Endothelial cell of umbilical vein (primary cell): ENCODE results near the gene PRM1. TPM values are rescaled to one million over a fixed set of nuclear protein-coding genes. Genes with fewer than 3 reads are reported as not detected.

Source experiments
- BruUV-seq: library from RNA; stranded (reverse); fragments of 400-500 nt; replicated peaks from 2 replicates; lab custom pipeline; 2021; lab: Mats Ljungman, UMichigan
- CTCF ChIA-PET: fragments of 300-600, 350-600 bp; sonication (Branson Sonifier 250); formaldehyde crosslinking; loops from one replicate; lab custom pipeline; 2021; ENCODE audit warnings: antibody characterized with exemption, inconsistent platforms; lab: Charles Lee
- POLR2A ChIA-PET: fragments of 300-600, 350-600 bp; sonication (Branson Sonifier 250); formaldehyde crosslinking; loops from one replicate; lab custom pipeline; 2021; ENCODE audit warnings: antibody characterized with exemption, inconsistent platforms; lab: Charles Lee
- DNase-seq: peaks from one replicate; pipeline ENCODE4 v3.0.0-alpha.2; 2011; ENCODE audit warnings: low read depth, low spot score
- FAIRE-seq: peaks from 2 replicates; lab custom pipeline; 2011; peaks lifted over from hg19 to GRCh38; lab: Jason Lieb, UNC
- H2AFZ ChIP-seq: 2 replicates; pipeline ENCODE4 v1.6.0; 2012; ENCODE audit warnings: low read depth, low read length, control low read depth, inconsistent platforms
- H3K27ac ChIP-seq: 2 replicates; pipeline ENCODE4 v1.5.1; 2011; ENCODE audit warnings: low read depth, mild to moderate bottlenecking, control low read depth, low read length, moderate library complexity; ENCODE audit not compliant: insufficient read depth
- H3K27me3 ChIP-seq, 2 experiments: 2 replicates each; pipeline versions ENCODE4 v1.6.0 to v1.6.1; 2011; ENCODE audit warnings: low read length in 2 of 2, mixed read lengths in 1 of 2; ENCODE audit not compliant: control insufficient read depth in 2 of 2, insufficient read depth in 2 of 2
- H3K36me3 ChIP-seq, 2 experiments: 2 replicates in 1 of 2; 3 replicates in 1 of 2; pipeline ENCODE4 v1.5.1; 2011; ENCODE audit warnings: low read length in 2 of 2, mild to moderate bottlenecking in 1 of 2, moderate library complexity in 1 of 2; ENCODE audit not compliant: control insufficient read depth in 2 of 2, insufficient read depth in 2 of 2; ENCODE audit errors: extremely low read depth in 1 of 2
- H3K4me1 ChIP-seq: 3 replicates; pipeline ENCODE4 v1.5.1; 2011; ENCODE audit warnings: mild to moderate bottlenecking, low read length; ENCODE audit not compliant: control insufficient read depth, insufficient read depth; ENCODE audit errors: extremely low read depth
- H3K4me2 ChIP-seq: 2 replicates; pipeline ENCODE4 v1.6.1; 2011; ENCODE audit warnings: low read length, control low read depth, mixed read lengths; ENCODE audit not compliant: insufficient read depth
- H3K4me3 ChIP-seq, 3 experiments: fragments of 200-600 bp in 1 of 3; sonication (generic), shearing (Covaris generic) in 1 of 3; replicated peaks in 1 of 3; 2 replicates each; pipeline ENCODE4 v1.5.1; 2011 to 2016; ENCODE audit warnings: control low read depth in 3 of 3, low read length in 3 of 3, mild to moderate bottlenecking in 2 of 3, inconsistent platforms in 1 of 3, low read depth in 1 of 3, moderate library complexity in 1 of 3; ENCODE audit not compliant: insufficient read depth in 1 of 3
- H3K79me2 ChIP-seq: 2 replicates; pipeline ENCODE4 v1.6.0; 2012; ENCODE audit warnings: low read length, inconsistent platforms; ENCODE audit not compliant: control insufficient read depth, insufficient read depth
- H3K9ac ChIP-seq: replicated peaks from 2 replicates; pipeline ENCODE3; 2011; ENCODE audit warnings: low read length, control low read depth; ENCODE audit not compliant: insufficient read depth; ENCODE audit errors: extremely low read depth
- H3K9me1 ChIP-seq: replicated peaks from 3 replicates; pipeline ENCODE4 v1.6.0; 2011; ENCODE audit warnings: mild to moderate bottlenecking, low read length; ENCODE audit not compliant: control insufficient read depth, insufficient read depth; ENCODE audit errors: extremely low read depth
- H3K9me3 ChIP-seq: replicated peaks from 2 replicates; pipeline ENCODE4 v1.5.1; 2012; ENCODE audit warnings: low read length, inconsistent platforms; ENCODE audit not compliant: control insufficient read depth, insufficient read depth
- H4K20me1 ChIP-seq: replicated peaks from 2 replicates; pipeline ENCODE3; 2011; ENCODE audit warnings: mild to moderate bottlenecking, low read length; ENCODE audit not compliant: control insufficient read depth, insufficient read depth; ENCODE audit errors: extremely low read depth
- CTCF ChIP-seq, 2 donors: IDR thresholded peaks; 1 replicate in 1 of 2; 2 replicates in 1 of 2; pipeline ENCODE4 v1.5.1; 2011; ENCODE audit warnings: low read length in 2 of 2, mild to moderate bottlenecking in 2 of 2, moderate library complexity in 2 of 2, control low read depth in 1 of 2, inconsistent platforms in 1 of 2, low read depth in 1 of 2; ENCODE audit not compliant: insufficient read depth in 1 of 2; ENCODE audit errors: extremely low read depth in 1 of 2
- EZH2 ChIP-seq: IDR thresholded peaks from 2 replicates; pipeline ENCODE4 v1.6.1; 2012; ENCODE audit warnings: borderline replicate concordance, low read depth, mild to moderate bottlenecking, moderate library complexity, low read length, inconsistent platforms; ENCODE audit not compliant: severe bottlenecking
- FOS ChIP-seq: IDR thresholded peaks from 2 replicates; pipeline ENCODE4 v1.6.1; 2011; ENCODE audit warnings: mild to moderate bottlenecking, low read length, moderate library complexity, borderline replicate concordance; ENCODE audit not compliant: insufficient read depth
- GATA2 ChIP-seq: IDR thresholded peaks from 2 replicates; pipeline ENCODE4 v1.7.0; 2011; ENCODE audit warnings: low read depth, mild to moderate bottlenecking, moderate library complexity, mixed read lengths, low read length; ENCODE audit not compliant: insufficient read length, insufficient read depth
- JUN ChIP-seq: IDR thresholded peaks from 2 replicates; pipeline ENCODE4 v1.6.1; 2011; ENCODE audit warnings: borderline replicate concordance, low read depth; ENCODE audit not compliant: insufficient read length, insufficient read depth
- MAX ChIP-seq: IDR thresholded peaks from 2 replicates; pipeline ENCODE4 v1.6.1; 2011; ENCODE audit not compliant: insufficient read depth, insufficient read length
- MYC ChIP-seq: IDR thresholded peaks from one replicate; pipeline ENCODE4 v1.6.1; 2011; ENCODE audit warnings: mild to moderate bottlenecking, low read depth, low read length
- POLR2A ChIP-seq: IDR thresholded peaks from 2 replicates; pipeline ENCODE4 v1.6.1; 2012; ENCODE audit warnings: low read depth, mild to moderate bottlenecking, control low read depth, low read length
- POLR2AphosphoS5 ChIP-seq: IDR thresholded peaks from 2 replicates; pipeline ENCODE4 v1.6.1; 2012; ENCODE audit warnings: low read depth, mild to moderate bottlenecking, control low read depth, low read length, moderate library complexity; ENCODE audit not compliant: insufficient read depth
- dilution Hi-C: fragments of 300-500 bp; cut with MboI; formaldehyde crosslinking; loops from one replicate; pipeline ENCODE4 v1.15.0; 2019; ENCODE audit warnings: low sequenced_read_pairs; ENCODE audit not compliant: extremely low pct_ligation_motif_present
- intact Hi-C: fragments of 100-400 bp; cut with micrococcal nuclease; formaldehyde crosslinking; loops from one replicate; pipeline ENCODE4 v1.10.0; 2022
- polyA plus RNA-seq, 4 experiments: library from polyadenylated mRNA; depleted of rRNA in 3 of 4; stranded (reverse) in 3 of 4; unstranded in 1 of 4; fragments of >200 nt; gene quantifications; 2 replicates each; pipeline versions ENCODE4 v1.2.1 to v1.2.3, GENCODE V29; 2011 to 2012; ENCODE audit warnings: missing spikeins in 1 of 4
- total RNA-seq: library from RNA; stranded (reverse); gene quantifications from 2 replicates; pipeline ENCODE4 v1.2.3, GENCODE V29; 2021

PRM1 gene
- total and polyA plus RNA-seq, 2 donors (not counting 3 experiments of a cell fraction or from before 2014, with no cell fraction given) = not detected

- Histone ChIP-seq H3K9me1 (no peaks in the 10 kb centered on the region), H3K9ac (no peak overlapping the region), H3K27ac (no peak overlapping the region), H3K79me2 (no peaks in the 10 kb centered on the region), H4K20me1 (no peaks in the 10 kb centered on the region), H3K36me3 (no peaks in the 10 kb centered on the region), H3K27me3 (no peaks in the 10 kb centered on the region), H3K4me3 (no peak overlapping the region), H3K9me3 (no peaks in the 10 kb centered on the region), H2AFZ (no peak overlapping the region), H3K4me1 (peaks cover 7% of the 10 kb centered on the region), H3K4me2 (no peak overlapping the region)
- CTCF ChIA-PET = no interaction called here
- TF ChIP-seq POLR2AphosphoS5 (no peak), JUN (no peak)
- no peak for FAIRE-seq
- DNase-seq = no peak
- dilution Hi-C loops (no loop called here), intact Hi-C loops (no loop called here)
- no TSS peak for BruUV-seq
- POLR2A ChIA-PET = no interaction called here
Measured at GRCh38 chr16:11323551-11324336, 42.6 kb upstream of the PRM1 start.

- no peaks in the 10 kb centered on the region for H3K9me3 ChIP-seq
- no TSS peak for BruUV-seq
- TF ChIP-seq POLR2A (no peak), POLR2AphosphoS5 (no peak), MAX (no peak), JUN (no peak), EZH2 (no peak), CTCF (IDR thresholded peaks at IDR 0.05; ENCODE audit: extremely low read depth in 1 of 2, insufficient read depth in 1 of 2, low read depth in 1 of 2, low read length in 2 of 2) (no peak), GATA2 (no peak), MYC (no peak), FOS (no peak)
- no peak overlapping the region for H3K27ac ChIP-seq
- H3K4me2 ChIP-seq = no peak overlapping the region
- H3K27me3 ChIP-seq = no peaks in the 10 kb centered on the region
- ChIA-PET CTCF (no interaction called here), POLR2A (no interaction called here)
- no peak overlapping the region for H3K9ac ChIP-seq
- H3K79me2 ChIP-seq = no peaks in the 10 kb centered on the region
- no peak overlapping the region for H3K4me3 ChIP-seq
- H4K20me1 ChIP-seq = no peaks in the 10 kb centered on the region
- FAIRE-seq (no peak), DNase-seq (no peak)
- intact Hi-C loops (no loop called here), dilution Hi-C loops (no loop called here)
- H2AFZ ChIP-seq = no peak overlapping the region
- no peaks in the 10 kb centered on the region for H3K4me1 ChIP-seq
- H3K9me1 ChIP-seq = no peaks in the 10 kb centered on the region
- no peaks in the 10 kb centered on the region for H3K36me3 ChIP-seq
Measured at GRCh38 chr16:11322823-11323222, 41.7 kb upstream of the PRM1 start.
